GM19099 (cell line): Measurements from ENCODE around the gene NDEL1.

Experiments
- POLR2A ChIP-seq: IDR thresholded peaks from 3 replicates; pipeline ENCODE4 v1.6.1; 2011; ENCODE audit warnings: low read depth; ENCODE audit not compliant: insufficient read length; ENCODE audit errors: extremely low read depth

The NDEL1 gene

DNA sequence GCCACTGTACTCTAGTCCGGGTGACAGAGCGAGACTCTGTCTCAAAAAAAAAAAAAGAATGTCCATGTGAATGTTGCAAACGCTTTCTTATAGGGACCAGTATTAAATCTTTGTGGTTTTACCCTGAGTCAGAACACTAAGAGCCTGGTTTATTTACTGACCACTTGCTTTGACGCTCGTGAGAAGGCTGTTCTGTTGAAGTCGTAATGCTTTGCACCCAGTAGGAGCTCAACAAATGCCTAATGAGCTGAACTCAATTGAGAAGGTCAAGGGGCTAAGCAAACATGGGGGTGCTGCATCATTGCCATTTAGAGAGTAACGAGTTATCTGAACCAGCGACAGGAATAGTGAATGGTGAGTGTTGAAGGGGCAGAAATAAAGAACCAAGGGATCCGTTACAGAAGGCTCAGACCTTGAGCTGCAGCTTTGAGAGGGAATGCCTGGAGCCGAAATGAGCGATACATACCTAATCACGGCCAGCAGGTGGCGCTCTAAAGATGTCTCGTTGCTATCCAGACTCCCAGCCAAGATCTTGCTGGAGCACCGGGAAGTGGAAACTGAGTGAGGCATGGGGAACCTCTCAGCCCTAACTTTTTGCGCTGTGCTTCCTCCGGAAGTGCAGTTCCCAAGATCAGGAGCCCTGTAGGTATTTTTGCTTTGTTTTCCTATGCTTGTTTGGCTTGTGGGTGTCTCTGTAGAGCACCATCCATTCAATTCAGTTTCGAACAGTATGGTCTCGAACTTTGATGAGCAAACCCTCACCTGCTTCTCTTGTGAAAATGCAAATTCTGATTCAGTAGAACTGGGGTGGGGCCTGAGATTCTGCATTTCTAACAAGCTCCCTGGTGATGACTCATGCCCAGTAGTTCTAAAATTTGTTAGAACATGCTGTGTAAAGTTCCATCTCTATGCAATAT is 25.5 kb upstream of the NDEL1 start:
- no peak for TF ChIP-seq POLR2A

GRCh38 chr17:8410883-8411238 is 24.8 kb upstream of the NDEL1 start:
- no peak for TF ChIP-seq POLR2A

GRCh38 chr17:8412089-8412488 is 23.6 kb upstream of the NDEL1 start:
- no peak for TF ChIP-seq POLR2A

DNA sequence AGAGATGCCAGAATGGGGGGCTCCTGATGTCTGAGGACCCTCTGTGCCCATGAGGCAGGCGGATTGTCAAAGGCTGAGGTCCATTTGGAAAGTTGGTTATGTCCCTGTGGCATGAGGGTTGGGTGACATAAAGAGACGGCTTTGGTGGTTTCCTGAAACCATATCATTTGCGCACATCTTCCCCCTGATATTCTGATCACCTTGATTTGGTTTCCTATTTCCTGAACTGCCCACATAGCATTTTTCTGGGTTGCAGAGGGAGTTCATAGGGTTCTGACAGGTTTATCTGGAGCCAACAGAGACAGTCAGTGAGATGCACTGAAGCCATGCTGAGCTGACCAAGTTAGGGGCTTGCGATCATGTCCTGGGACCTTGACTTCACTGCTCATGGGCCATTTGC is 22.4 kb upstream of the NDEL1 start:
- TF ChIP-seq POLR2A = no peak

GRCh38 chr17:8413938-8414337 is 21.7 kb upstream of the NDEL1 start:
- no peak for TF ChIP-seq POLR2A

DNA sequence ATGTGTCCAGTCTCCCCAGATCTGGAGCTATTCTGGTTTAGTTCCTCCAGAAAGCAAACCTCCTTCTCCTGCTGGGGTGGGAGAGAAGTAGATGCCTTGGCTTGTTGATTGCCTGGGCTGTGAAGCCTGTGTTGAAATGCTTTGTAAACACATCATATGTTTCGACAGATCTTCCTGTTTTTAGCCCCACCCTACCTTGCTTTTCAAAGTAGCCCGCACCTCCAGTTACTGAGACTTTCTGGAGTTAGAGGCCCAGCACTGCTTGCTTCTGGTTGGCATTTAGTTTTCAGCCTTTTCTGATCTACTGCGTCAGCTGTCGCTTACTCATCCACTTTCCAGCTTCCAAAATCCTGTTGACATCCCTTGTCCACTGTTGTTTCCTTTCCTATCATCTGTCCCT is 17.9 kb upstream of the NDEL1 start:
- no peak for TF ChIP-seq POLR2A

GRCh38 chr17:8418471-8418870 is 17.2 kb upstream of the NDEL1 start:
- no peak for TF ChIP-seq POLR2A

DNA sequence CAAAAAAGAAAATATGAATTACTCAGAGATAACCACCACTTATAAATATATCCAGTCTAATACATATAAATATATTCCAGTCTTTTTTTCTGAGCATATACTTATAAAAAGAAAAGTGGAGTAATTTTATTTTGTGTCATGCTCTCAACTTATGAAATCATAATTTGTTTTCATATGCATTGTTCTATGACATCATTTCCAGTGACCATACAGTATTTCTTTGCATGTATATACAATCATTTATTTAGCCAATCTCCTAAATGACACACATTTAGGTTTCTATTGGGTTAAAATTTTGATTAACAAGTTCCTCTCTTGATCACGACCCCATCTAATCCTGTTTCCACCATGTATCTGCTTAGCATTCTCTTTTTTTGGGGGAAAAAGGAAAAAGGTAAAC is 16.4 kb upstream of the NDEL1 start:
- no peak for TF ChIP-seq POLR2A

DNA sequence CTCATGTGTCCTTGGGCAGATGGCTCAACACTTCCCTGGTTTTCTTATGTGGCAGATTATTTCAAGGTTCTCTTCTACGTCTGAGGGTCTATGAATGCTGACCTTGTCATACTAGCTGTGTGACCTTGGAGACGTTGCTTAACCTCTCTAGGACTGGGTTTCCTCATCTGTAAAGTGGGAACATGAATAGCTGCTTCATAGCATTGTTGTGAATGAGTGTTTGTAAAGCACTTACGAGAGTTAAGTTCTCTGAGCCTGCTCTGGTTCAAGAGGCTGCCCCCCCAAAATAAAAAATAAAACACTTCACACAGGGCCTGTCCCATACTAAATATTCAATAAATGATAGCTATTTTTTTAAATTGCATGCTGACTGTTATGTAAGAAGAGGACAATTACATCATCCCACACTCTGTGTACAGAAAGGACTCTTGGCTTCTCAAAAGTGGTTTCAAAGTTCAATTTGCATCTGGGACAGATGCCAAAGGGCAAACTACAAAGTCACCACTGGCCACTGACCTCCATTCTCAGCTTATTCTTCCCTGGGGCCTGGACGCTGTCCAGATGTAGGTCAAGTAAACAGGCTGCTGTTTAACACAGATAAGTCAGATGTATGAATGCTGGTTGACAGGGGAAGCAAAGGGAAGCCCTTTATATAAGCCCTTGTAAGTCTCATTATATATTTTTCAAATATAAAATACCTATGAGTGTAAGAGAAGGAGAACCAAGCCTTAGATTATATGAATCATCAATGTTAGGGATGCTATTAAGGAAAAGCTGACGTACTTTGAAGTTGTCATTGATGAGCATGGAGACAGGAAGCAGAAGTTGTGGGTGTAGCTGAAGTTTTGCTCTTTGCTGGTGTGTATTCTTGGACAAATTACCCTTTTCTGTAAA is 15.4 kb upstream of the NDEL1 start:
- no peak for TF ChIP-seq POLR2A

DNA sequence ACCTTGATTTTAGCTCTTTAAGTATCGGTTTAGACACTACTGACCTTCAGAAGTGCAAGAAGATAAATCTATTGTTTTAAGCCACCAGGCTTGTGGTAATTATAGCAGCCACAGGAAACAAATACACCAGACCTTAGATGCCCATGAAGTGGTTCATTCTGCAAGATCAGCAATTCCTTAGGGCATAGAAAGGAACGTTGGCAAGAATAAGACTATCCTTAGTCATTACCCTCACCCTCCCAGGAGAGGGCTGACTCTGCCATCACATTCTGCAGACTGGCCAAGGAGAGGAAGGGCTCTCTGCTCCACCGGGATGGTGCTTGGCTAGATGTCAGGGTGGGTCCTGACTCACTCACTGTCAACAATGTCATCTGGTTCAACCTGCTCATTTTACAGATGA is 14.1 kb upstream of the NDEL1 start:
- no peak for TF ChIP-seq POLR2A

- TF ChIP-seq POLR2A = no peak
Measured at GRCh38 chr17:8426094-8426720, 9.5 kb upstream of the NDEL1 start.

GRCh38 chr17:8426802-8427201 is 8.9 kb upstream of the NDEL1 start:
- no peak for TF ChIP-seq POLR2A

GRCh38 chr17:8430966-8431365 is 4.7 kb upstream of the NDEL1 start:
- TF ChIP-seq POLR2A = no peak

- TF ChIP-seq POLR2A = no peak
Measured at GRCh38 chr17:8436169-8436843, 622 bp downstream of the NDEL1 start.

DNA sequence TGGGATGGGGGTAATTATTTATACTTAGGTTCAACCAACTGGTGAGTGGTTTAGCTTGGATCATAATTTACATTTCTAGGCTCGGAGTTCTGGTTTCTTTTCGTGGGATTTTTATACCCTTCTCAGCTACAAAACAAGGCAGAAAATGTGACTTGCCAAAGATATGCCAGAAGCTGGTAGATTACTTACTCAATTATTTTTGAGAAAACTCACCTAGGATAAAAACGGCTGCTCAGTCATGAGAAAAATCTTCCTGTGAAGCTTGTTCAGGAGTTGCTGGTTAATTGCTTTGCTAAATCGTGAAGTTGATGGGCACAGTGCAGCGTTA is 1.1 kb downstream of the NDEL1 start:
- TF ChIP-seq POLR2A = no peak
